D341Med (cell line): ENCODE data around the gene CCDC102B.
"Not testable (repeated sequence)": the region's sequence is repeated elsewhere in the genome, so short reads cannot be mapped to it uniquely, and the experiment has no call there.

Experiments used
- DNase-seq: peaks from one replicate; pipeline ENCODE4 v3.0.0; 2012; ENCODE audit warnings: low spot score

The CCDC102B gene

DNA sequence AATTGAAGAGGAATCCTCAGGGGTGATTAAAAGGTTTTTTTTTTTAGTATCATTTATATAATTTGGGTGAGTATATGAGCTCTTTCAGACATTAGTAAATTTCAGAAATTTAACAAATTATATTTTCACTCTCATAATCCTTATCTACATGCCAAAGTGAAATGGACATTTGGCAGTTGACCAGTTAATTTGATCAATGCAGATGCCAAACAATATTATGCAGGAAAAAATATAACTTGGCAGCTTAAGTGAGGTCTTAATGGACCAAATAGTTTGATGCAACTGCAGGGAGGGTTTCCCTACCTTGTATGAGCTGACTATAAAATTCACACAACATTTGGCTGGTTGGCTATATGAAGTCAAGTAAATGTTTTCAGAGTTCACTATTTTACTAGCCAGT is 185.2 kb downstream of the CCDC102B start:
- DNase-seq = no peak

DNA sequence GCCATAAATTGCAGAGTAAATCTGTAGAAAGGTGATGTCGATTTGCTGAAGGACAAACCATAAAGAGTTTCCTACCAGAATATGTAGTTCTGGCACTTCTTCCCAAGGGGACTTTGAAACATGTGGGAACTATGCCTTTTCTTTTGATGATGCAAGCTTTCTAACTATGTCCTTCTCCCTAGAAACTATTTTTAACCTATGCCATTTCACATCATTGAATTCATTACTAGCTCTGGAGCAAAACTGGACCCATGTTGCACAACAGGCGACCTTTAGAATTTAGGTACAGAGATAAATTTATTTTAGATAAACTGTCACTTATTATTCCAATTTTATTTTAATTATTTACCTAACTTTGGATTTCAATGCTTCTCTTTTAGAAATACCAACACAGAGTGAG is 186.5 kb downstream of the CCDC102B start:
- DNase-seq = no peak

DNA sequence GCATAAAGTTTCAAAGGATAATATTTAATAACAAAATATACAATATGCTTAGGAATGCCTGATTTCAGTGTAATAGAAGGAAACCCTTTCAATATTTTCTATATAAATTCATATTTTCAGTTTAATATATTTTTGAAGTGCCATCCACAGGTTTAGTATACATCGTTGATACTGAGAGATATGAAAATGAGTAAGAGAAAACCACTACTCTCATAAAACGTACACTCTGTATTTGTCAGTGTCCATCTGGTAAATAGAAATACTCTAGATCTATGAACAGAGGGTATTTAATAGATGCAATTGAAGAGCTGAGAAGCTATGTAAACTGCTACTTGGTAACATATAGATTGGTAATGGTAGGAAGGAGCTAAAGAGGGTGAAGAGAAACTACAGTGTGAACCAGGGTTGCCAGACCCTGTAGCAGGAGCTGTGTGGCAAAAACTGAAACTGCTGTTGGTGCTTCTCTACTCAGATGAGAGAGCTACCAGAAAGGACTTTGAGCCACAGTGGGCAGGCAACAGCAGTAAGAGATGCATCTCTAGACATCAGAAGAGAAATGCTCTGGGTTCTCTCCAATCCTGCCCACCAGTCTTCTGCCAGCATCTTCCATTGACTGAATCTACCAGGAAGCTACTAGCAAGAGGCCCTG is 187.4 kb downstream of the CCDC102B start:
- no peak for DNase-seq

DNA sequence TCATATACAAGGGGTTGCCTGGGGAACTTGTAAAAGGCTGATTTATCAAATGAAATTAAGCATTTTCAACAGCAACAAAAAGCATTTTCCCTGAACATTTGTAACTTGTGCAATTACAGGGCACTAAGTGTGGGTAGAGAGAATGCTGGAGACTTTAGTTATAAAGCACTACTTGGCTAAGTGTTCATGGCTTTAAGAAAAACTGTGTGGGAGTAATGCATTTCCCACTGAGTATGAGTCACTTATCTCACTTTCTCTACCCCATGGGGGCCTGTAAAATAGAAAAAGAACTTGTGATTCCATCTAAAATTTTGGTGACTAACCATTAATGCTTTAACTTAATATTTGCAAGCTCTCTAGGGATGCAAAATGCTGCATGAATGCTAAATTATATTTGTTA is 193.4 kb downstream of the CCDC102B start:
- DNase-seq = no peak

DNA sequence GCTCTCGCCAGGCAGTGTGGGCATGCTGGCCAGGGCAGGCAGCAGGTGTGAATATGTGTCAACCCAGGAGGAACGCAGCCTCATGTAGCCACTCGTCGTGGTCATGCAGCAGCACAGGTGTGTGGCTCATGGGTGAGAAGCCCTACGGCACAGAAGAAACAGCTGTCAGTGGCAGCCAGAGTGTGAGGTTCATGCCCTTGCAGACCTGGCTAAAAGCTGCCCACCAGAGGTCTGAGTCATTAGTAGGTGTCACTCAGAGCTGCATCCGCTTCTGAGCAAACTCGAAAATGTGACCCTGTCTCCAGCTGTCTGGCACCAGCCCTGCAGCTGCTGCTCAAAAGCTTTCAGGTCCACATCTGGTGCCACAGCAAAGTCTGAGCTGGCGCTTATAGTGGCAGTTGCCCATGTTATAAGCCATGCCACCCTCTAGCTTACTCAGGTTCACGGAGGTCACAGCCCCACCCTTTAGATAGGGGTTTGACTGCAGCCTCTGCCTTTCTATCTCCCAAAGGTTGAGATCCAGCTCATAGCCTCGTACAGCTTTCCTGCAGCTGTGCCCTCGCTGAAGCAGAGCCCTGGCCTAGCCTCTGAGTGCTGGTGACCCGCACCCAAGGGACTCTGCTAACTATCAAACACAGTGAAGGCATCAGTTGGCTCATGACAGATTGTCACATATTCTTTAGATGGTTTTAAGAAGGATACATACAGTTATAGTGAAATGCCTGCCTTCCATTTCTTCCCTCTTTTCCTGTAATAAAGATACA is 195.0 kb downstream of the CCDC102B start:
- DNase-seq = no peak

DNA sequence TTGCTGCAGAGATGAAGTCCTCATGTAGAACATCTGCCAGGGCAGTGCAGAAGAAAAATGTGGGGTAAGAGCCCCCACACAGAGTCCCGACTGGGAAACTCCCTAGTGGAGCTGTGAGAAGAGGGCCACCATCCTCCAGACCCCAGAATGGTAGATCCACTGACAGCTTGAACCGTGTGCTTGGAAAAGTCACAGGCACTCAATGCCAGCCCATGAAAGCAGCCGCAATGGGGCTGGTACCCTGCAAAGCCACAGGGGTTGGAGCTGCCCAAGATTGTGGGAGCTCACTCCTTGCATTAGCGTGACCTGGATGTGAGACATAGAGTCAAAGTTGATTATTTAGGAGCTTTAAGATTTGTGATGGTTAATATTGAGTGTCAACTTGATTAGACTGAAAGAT is 197.8 kb downstream of the CCDC102B start:
- DNase-seq = no peak

DNA sequence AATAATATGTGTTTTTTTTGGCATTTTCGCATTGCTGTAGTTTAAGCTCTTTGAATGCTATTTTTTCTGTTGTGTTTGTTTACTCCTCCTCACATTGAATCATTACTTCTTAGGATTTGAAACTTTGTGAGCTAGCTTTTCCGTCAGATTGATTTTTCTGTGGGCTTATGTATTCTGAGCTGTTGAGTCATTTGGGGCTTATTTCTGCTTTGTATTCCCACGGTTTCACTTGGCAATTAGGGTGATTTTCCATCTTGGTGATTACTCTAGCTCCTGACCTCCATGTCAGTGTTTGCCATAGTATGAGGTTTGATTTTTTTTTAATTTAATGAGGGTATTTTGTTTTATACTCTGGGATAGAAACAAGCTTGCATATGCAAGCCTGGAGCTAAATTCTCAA is 200.0 kb downstream of the CCDC102B start:
- no peak for DNase-seq

DNA sequence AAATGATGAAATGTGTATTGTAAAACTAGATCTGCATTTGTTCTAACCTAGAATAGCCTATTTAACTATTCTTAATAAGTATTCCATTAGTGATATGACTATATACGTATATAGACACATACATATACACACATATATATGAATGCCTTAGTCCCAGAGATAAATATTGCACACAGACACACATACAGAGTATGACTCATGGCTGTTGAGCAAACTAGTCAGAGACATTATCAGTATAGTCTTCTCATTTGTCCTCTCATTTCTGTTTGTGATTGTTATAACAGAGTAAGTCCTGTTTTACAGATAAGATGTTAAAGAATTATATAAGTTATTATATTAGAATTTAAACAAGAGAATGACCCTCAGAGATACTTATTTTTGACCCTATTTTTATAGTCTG is 202.5 kb downstream of the CCDC102B start:
- DNase-seq = no peak

DNA sequence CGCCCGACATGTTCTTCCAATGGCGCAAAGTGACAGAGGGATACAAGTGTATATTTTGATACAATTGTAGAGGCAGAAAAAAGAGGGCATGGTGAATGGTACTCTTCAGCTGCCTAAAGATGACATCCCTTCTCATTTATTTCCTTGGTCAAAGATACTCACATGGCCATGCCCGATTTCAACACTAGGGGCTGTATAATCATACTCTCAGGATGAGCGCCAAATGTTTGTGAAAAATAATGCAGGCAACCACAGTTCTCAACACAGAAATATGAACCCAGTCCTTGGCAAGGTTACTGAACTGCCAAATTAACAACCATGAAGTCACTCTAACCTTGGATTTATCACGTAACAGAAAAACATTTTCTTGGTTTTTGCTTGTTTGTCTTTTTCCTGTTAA is 204.4 kb downstream of the CCDC102B start:
- DNase-seq = no peak

DNA sequence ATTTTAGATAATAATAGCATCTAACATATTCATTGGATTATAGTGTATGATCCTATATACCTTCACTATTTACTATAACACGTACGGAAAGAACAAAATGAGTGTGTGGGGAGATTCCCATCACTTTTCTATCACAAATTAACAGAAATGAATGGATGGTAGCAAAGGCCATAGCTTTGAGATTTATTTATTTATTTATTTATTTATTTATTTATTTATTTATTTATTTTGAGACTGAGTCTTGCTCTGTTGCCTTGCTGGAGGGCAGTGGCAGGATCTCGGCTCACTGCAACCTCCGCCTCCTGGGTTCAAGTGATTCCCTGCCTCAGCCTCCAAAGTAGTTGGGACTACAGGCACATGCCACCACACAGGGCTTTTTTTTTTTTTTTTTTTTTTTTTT is 208.3 kb downstream of the CCDC102B start:
- DNase-seq = not testable (repeated sequence)

DNA sequence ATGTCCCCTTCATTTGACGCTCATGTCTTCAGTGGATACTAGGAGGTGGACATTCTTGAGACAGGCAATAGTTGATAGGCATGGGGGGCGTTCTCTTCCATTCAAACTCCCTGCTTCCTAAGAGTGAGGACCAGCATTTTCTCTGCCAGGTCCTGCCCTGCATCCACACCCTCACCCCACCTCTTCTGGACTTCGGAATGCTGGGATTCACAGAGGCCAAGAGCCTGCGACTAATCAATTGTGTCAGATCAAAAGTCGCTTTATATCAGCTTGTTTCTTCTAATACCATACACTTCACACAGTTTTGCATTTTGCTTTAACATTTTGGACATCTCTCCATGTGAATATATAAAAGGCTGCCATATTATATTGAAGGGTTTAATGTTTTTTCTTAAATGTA is 210.7 kb downstream of the CCDC102B start:
- no peak for DNase-seq

DNA sequence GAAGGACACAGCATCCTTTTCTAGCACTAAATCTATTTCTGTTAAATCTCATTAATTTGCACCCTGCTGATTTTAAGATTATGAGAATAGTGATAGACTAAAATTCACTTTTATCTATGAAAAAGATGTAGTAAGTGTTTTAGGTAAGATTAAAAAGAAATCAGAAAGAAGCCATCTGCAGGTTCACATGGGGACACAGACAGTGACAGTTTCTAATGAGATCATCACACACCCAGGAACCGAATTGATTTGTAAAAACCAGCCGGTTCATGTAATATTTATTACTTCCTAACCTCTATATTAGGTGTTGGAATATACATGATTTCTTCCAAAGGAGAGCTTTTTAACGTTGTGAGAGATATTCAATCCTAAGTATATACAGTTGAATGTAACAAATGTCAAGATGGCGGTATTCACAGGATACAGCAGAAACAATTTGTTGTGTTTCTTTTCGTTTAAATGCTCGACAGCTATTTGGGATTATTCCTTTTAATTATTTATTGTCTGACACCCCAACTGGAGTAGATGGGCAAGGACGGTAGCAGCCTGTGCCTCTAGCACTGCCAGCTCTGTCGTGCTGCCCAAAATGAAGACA is 223.4 kb downstream of the CCDC102B start:
- DNase-seq = peak; percentile 52

DNA sequence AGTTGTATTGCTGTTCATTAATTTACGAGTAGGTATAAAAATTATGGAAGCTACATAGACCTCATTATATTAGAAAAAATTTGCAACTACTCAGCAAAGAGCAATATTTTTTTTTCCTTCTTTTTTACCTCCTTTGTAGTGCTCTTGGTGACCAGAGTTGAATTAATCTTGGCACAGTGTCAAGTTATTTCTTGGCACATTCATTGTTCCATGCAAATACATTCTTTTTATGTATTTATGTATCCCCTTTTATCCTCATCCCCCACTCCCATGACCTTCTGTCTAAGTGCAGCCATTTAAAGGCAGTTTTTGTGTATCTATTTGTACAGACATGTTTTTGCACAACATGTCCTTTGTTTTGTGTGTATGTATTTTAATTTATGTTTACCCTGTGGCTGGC is 224.5 kb downstream of the CCDC102B start:
- no peak for DNase-seq

DNA sequence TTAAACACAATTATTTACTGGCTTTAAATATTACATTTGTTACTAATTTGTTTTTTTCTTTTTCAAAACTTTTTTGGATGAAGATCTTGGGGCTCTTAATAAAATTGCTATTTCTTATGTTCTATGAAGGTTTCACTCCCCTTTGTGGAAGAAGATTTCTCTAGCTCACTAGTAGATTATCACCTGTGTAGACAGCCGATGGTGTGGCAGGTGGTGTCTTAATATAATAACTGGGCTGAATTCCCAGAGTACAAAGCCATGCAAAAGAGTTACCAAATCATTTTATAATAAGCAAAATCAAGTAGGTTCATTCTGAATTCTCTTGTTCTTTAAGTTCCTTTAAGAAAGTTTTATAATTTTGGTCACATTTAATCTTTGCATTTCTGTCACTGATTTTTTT is 233.7 kb downstream of the CCDC102B start:
- peak; percentile 44 for DNase-seq

DNA sequence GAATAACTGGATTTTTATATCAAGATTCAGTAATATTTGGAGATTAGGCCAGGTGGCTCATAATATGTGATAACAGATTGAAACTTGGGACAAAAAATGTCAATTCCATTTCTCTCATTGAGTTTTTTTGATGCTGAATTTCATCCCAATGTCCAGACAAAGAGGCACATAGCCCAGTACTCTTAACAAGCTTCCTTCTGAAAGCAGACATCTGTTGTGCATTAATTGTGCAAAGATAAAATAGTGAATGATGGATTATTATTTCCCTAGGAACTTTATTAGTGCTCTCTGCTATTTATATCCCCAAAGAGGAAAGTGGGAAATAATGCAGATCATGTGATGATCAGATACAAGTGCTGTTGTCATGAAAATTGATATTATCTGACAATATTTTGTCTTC is 234.1 kb downstream of the CCDC102B start:
- no peak for DNase-seq

DNA sequence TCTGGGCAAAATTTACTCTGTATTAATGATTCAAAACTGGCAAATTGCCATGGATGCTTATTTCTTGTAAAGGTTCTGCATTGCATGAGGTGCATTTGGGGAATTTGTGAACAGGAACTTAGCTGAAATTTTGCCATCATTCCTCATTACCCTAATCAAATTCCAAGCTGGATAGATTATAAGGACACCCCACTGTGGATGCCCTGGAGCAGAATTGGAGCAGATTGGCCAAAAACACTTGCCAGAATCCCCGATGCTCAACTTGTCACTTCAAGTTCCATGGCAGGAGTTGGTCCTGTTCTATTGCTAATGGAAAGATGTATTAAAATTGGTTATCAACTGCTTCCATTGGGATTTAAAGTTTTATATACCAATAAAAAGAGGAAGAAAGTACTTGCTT is 237.9 kb downstream of the CCDC102B start:
- DNase-seq = no peak

DNA sequence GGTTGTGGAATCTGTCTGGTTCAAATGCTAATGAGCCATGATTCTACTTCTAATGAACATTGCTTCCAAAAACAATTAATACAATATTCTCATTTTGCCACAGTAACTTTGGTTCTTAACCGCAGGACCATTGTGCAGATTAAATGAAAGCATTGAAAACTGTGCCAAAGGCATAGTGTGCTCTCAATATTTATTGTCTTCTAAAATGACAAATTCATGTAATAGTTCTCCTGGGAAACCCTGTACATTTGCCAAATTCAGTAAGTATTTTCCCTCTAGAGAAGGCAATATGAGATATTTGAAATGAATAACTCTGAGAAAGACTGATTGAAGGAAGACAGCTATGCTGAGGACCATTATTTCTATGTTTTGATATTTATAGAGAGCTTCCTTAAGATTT is 246.3 kb downstream of the CCDC102B start:
- no peak for DNase-seq

DNA sequence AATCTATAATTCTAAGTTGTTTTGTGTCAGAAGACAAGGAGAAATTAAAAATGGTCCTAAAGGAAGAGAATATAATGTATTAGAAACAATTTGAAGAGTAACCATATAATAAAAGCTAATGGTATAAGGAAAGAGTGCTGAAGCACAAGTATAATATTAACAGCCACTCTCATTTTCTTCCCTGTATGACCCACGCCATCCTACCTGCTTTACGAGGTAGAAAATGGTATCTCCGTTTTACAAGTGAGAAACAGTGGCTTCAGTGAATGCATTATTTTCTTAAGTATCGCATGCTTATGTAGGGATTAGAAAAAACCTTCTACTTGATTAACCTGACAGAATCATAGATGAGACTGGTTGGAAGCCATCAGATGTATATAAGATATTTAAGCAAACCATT is 266.2 kb downstream of the CCDC102B start:
- DNase-seq = no peak

DNA sequence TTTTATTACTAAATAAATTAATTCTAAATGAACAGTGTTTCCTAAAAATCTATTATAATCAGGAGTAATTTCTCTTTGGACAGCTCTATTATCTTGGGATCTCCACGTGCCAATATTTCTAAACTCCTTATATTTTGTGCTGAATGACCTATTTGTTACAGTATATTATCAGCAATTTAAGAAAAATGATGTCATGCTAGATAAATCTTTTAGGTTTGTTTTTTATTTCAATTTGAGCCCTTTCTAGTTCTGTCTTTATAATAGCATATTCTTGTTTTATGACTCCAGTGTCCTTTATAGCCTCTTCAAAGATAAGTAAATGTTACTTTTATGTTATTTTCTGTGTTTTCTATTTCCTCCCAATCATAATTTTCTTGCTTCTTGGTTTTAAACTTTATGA is 269.2 kb downstream of the CCDC102B start:
- no peak for DNase-seq

DNA sequence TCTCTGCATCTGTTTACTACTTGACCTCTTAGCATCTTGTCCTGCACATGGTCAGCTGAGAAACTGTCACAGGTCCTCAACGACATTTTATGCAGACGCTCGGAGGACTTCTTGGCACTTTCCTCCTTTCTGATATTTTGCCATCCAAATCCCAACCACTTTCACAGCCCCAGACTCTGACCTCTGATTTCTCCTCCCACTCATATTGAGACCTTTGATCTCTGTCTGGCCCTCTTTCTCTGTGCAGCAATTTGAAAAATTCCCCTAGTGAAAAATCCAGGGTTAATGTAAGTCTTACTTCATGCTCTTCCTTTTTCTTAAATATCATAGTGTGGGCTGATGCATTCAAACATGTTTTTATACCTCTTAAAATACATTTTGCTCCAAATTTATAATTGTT is 273.8 kb downstream of the CCDC102B start:
- DNase-seq = no peak

DNA sequence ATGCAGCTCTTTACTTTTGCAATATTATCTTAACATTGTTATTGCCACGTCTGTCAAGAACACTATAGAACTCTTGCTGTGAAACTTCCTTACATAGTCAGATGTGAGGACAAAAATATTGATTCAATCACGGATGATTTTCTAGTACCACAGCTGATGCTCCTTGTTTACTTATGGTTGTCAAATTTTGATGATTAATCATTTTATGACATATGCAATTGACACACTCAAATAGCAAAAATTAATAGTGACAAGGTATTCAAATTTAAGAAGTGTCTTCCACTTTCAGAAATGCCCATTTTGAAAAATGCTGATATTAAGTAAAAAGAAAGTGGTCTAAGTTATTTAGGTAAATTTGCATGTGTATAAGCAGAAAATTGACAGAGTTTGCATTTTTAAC is 284.0 kb downstream of the CCDC102B start:
- no peak for DNase-seq

DNA sequence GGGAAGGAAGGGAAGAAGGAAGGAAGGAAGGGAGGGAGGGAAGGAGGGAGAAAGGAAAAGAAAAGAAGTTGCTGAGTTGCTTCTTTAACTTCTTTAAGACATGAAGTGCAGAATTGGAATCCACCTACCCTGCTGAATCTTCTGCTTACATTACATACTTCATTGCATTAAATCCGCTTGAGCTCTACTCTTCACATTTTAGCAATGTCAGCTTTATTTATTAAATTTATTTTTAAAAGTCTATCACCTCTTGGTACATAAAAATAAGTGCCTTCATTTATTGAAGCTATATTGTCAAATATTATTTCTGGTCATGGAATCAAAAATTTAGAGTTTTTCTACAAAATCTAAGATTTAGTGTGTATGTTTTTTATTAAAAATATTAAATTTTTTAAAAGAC is 284.6 kb downstream of the CCDC102B start:
- no peak for DNase-seq

DNA sequence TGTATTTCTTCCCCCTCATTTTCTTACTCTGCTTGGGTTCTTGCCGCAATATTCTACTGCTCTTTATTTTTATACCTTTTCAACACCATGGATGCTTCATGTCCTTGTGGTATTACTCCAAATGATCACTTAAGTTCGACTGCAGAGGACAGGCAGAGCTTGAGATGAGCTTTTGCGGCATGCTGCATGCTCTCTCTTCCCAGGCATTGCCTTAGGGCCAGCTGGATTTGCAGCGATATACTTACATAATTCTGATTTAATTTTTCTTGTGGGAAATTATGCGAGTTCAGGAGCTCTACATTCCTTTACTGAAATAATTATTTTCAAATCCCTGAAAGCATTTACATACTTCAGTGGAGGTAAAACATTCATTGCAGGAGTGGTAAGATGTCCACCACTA is 288.1 kb downstream of the CCDC102B start:
- DNase-seq = no peak

DNA sequence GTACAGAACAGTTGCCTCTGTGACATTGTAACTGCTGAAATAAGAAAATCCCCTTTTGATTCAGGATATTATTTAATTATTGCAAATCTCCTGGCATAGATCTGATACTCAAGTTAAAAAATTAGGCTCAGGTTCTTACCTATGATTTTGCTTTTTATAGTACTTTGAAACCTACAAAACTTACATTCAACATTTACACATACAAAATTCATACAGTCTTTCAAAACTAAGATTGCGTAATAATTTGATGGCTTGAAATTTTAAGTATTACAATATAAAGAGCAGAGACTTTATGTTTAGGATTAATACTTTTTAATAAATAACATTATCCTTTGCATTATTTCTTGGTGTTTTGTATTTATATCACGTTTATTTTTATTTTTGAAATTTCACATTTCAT is 291.1 kb downstream of the CCDC102B start:
- DNase-seq = no peak
